Ectodermal cell (in vitro differentiated cells): ENCODE measurements around the gene EGR2.
"Not testable (repeated sequence)": the region's sequence is repeated elsewhere in the genome, so short reads cannot be mapped to it uniquely, and the experiment has no call there.

Experiments used
- H3K27ac ChIP-seq: 2 replicates; pipeline ENCODE4 v1.7.0; 2013; ENCODE audit warnings: mild to moderate bottlenecking, low read depth, low read length; ENCODE audit not compliant: insufficient read depth, poor library complexity, severe bottlenecking
- H3K27me3 ChIP-seq: 2 replicates; pipeline ENCODE4 v1.7.0; 2013; ENCODE audit warnings: mild to moderate bottlenecking, low read length; ENCODE audit not compliant: insufficient read depth, control insufficient read depth, poor library complexity, severe bottlenecking
- H3K36me3 ChIP-seq: one replicate; pipeline ENCODE4 v1.7.0; 2013; ENCODE audit warnings: low read length; ENCODE audit not compliant: control insufficient read depth, insufficient read depth
- H3K4me1 ChIP-seq: one replicate; pipeline ENCODE4 v1.7.0; 2013; ENCODE audit warnings: low read length; ENCODE audit not compliant: control insufficient read depth, insufficient read depth
- H3K4me3 ChIP-seq: 2 replicates; pipeline ENCODE4 v1.7.0; 2013; ENCODE audit warnings: low read depth, low read length, control low read depth; ENCODE audit not compliant: insufficient read depth
- H3K9me3 ChIP-seq: 2 replicates; pipeline ENCODE4 v1.7.0; 2013; ENCODE audit warnings: mild to moderate bottlenecking, low read length, moderate library complexity; ENCODE audit not compliant: control insufficient read depth
- WGBS, 2 experiments: methylation state at CpG; one replicate each; pipeline ENCODE4 v1.1.7; 2013; ENCODE audit warnings: missing lambda C conversion rate in 2 of 2; 5-methylcytosine and 5-hydroxymethylcytosine counted together

Gene EGR2

DNA sequence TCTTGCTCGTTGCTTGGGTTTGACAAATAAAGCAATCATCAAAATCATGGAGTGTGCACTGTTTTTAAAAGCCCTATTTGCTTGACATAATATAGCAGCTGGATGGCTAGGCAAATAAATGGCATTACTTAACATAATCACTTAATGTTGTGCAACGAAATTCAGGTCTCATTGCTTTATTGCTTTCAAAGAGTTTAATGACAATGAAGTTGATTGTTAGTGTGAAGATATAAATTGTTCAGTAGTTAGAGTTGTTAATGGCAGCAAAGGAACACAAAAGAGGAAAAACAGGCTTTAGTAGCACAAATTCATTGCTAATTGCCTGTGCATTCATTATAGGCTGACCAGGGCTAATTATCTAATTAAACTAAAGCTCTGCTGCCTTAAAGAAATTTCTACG, 19.3 kb downstream of the EGR2 start:
- Histone ChIP-seq H3K4me3 (no peak overlapping the region), H3K9me3 (no peaks in the 10 kb centered on the region), H3K27me3 (no peaks in the 10 kb centered on the region), H3K4me1 (no peaks in the 10 kb centered on the region), H3K27ac (no peak overlapping the region), H3K36me3 (no peaks in the 10 kb centered on the region)
- 87 to 89% methylated on average over 3 of the region's 3 CpGs for WGBS, 2 experiments

DNA sequence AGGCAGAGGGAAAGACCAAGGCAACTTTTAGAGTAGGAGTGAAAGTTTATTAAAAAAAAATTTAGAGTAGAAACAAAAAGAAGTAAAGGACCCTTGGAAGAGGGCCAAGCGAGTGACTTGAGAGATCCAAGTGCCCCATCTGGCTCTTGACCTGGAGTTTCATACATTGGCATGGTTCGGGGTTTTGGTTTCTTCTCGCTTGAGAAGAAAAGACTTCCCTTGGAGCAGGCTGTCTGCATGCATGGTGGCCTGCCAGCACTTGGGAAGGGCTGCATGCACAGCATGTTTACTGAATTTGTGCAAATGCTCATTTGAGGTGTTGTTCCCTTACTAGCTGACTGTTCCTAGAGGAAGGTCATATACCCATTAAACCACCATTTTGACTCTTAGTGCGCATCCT, 20.4 kb downstream of the EGR2 start:
- Histone ChIP-seq H3K4me3 (no peak overlapping the region), H3K27ac (no peak overlapping the region), H3K4me1 (no peaks in the 10 kb centered on the region), H3K27me3 (no peaks in the 10 kb centered on the region), H3K36me3 (no peaks in the 10 kb centered on the region), H3K9me3 (no peaks in the 10 kb centered on the region)
- 95 to 98% methylated on average over 4 of the region's 4 CpGs for WGBS, 2 experiments

DNA sequence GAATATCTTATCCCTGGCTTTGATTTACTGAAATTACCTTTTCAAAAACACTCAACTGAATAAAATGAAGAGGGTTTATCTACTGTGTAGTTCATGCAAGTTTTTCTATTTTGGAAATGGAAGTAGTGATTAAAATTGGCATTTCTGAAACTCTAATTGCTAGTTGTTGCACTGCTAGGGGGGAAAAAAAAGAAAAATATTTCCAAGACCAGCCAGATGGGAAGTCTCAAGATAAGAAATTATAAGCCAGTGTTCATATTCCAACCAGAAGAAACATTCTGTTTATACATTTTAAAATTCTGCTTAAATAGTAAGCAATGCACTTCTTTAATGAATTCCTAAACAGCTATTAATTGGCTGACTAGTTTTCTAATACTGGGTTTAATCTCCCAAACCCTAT, 21.1 kb downstream of the EGR2 start:
- H3K27me3 ChIP-seq = no peaks in the 10 kb centered on the region
- no peak overlapping the region for H3K27ac ChIP-seq
- no peak overlapping the region for H3K4me3 ChIP-seq
- no peaks in the 10 kb centered on the region for H3K4me1 ChIP-seq
- H3K36me3 ChIP-seq = no peaks in the 10 kb centered on the region
- no peaks in the 10 kb centered on the region for H3K9me3 ChIP-seq

DNA sequence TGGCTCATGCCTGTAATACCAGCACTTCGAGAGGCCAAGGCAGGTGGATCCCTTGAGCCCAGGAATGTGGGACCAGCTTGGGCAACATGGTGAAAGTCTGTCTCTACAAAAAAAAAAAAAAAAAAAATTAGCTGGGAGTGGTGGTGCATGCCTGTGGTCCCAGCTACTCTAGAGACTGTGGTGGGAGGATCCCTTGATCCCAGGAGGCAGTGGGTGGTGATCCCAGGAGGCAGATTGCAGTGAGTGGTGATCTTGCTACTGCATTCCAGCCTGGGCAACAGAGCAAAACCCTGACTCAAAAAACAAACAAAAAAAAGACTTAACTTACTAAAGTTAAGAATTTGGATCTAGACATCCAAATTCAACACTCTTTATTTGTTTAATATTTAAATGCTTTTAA, 21.9 kb downstream of the EGR2 start:
- no peaks in the 10 kb centered on the region for H3K36me3 ChIP-seq
- peaks cover 4% of the 10 kb centered on the region for H3K4me1 ChIP-seq
- WGBS, 2 experiments = 84 to 93% methylated on average over 1 of the region's 1 CpG
- no peaks in the 10 kb centered on the region for H3K9me3 ChIP-seq
- H3K27me3 ChIP-seq = no peaks in the 10 kb centered on the region
- no peak overlapping the region for H3K27ac ChIP-seq
- no peak overlapping the region for H3K4me3 ChIP-seq

DNA sequence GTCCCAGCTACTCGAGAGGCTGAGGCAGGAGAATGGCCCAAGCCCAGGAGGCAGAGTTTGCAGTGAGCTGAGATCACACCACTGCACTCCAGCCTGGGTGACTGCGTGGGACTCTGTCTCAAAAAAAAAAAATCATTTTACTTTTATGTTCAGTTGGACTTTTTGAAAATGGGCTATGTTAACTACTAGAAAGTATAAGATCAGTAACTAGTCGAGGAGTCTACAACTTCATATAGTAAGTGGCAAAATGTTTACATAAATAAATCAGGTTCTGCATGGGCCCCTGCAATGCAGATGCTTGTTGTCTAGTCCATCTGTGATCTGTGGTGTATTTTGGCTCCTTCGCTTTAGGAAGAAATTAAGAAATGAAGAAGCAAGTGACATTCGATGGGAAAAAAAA, 23.9 kb downstream of the EGR2 start:
- Histone ChIP-seq H3K9me3 (no peaks in the 10 kb centered on the region), H3K27ac (no peak overlapping the region), H3K36me3 (no peaks in the 10 kb centered on the region), H3K4me3 (no peak overlapping the region), H3K27me3 (no peaks in the 10 kb centered on the region), H3K4me1 (peaks cover 4% of the 10 kb centered on the region)
- WGBS, 2 experiments = 90% methylated on average over 3 to 5 of the region's 5 CpGs

DNA sequence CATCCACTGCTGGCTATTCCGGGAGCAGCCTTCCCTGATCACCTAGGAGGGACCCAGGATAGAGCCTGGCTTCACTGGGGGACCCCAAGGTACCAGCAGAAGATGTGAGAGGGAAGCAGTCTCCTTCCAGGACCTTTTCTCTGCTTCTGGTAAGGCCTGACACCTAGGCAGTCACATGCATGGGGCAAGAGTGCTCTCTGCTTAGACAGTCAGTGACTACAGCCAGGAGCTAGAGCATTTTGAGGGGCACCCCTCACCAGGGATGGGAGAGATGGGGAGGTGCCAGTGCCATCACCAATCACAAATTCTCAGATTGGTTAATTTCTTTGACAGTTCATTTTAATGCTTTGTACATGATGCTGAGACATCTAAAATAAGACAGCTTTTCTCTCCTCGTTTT, 25.6 kb downstream of the EGR2 start:
- Histone ChIP-seq H3K9me3 (no peaks in the 10 kb centered on the region), H3K27me3 (no peaks in the 10 kb centered on the region), H3K4me1 (peaks cover 4% of the 10 kb centered on the region), H3K4me3 (no peak overlapping the region), H3K27ac (no peak overlapping the region), H3K36me3 (no peaks in the 10 kb centered on the region)
- WGBS, 2 experiments = 86 to 87% methylated on average over 2 of the region's 2 CpGs

DNA sequence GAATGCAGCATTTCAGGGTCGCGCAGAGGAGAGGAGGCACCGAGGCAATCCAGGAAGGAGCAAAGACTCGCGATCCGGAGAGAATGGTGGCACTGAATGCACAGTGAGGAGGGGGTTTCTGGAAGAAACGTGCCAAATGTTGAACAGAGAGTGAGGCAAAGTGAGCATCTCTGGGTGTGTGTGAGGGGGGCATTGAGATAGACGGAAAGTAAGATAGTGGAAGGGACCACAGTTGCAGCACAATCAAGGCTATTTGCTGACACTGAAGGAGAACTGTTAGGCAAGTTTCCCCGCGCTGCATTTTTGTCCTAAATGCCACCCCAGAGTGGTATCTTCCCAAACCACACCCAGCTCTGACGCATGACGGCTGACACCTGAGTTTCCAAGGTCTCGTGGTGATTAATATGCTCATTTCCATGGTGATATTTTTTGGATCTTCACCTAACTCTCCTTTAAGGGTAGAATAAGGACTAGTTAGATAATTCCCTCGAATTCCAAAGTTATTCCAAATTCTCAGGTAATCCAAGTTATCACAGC, 26.1 kb downstream of the EGR2 start:
- Histone ChIP-seq H3K27me3 (no peaks in the 10 kb centered on the region), H3K36me3 (no peaks in the 10 kb centered on the region), H3K4me3 (no peak overlapping the region), H3K9me3 (no peaks in the 10 kb centered on the region), H3K4me1 (peaks cover 4% of the 10 kb centered on the region), H3K27ac (no peak overlapping the region)
- WGBS, 2 experiments = 86 to 88% methylated on average over 14 of the region's 14 CpGs

DNA sequence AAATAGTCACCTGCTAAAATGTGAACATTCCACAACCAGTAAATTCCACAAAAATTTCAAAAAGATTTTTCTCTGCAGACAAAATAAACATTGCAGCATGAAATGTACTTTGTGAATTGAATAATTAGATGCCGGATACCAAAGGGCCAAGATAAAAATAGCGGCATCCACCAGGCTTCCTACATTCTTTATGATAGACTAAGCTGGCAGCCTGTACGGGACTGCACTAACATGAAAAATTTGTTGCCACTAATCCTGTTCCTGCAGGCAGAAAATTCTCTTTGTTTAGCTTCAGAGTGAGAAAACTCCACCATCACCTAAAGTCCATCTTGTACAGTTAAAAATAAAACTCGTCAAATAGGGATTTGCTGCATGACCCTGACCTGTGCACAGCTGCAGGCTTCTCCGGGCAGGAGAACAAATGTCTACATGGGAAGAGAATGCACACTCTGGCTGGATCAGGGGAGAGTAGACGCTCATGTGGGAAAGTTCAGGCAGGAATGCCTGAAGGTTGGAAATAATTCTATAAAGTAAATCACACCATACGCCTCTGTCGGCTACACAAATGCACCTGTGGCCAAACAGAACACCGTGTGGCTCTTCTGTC, 27.2 kb downstream of the EGR2 start:
- peaks cover 4% of the 10 kb centered on the region for H3K4me1 ChIP-seq
- no peaks in the 10 kb centered on the region for H3K27me3 ChIP-seq
- no peak overlapping the region for H3K4me3 ChIP-seq
- H3K27ac ChIP-seq = no peak overlapping the region
- no peaks in the 10 kb centered on the region for H3K36me3 ChIP-seq
- 93 to 94% methylated on average over 9 of the region's 9 CpGs for WGBS, 2 experiments
- H3K9me3 ChIP-seq = no peaks in the 10 kb centered on the region

DNA sequence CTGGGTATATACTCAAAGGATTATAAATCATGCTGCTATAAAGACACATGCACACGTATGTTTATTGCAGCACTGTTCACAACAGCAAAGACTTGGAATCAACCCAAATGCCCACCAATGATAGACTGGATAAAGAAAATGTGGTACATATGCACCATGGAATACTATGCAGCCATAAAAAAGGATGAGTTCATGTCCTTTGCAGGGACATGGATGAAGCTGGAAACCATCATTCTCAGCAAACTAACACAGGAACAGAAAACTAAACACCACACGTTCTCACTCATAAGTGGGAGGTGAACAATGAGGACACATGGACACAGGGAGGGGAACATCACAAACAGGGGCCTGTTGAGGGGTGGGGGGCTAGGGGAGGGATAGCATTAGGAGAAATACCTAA, 27.9 kb downstream of the EGR2 start:
- H3K27ac ChIP-seq, H3K27me3 ChIP-seq, H3K36me3 ChIP-seq, H3K9me3 ChIP-seq, H3K4me3 ChIP-seq, H3K4me1 ChIP-seq: not testable (repeated sequence)
- WGBS, 2 experiments = 87 to 100% methylated on average over 1 to 2 of the region's 2 CpGs

DNA sequence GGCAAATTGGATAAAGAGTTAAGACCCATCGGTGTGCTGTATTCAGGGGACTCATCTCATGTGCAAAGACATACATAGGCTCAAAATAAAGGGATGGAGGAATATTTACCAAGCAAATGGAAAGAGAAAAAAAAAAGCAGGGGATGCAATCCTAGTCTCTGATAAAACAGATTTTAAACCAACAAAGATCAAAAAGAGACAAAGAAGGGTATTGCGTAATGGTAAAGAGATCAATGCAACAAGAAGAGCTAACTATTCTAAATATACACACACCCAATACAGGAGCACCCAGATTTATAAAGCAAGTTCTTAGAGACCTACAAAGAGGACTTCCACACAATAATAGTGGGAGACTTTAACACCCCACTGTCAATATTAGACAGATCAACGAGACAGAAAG, 31.6 kb downstream of the EGR2 start:
- WGBS, 2 experiments = 91 to 96% methylated on average over 3 of the region's 3 CpGs
- H3K27me3 ChIP-seq, H3K4me3 ChIP-seq, H3K36me3 ChIP-seq, H3K9me3 ChIP-seq, H3K27ac ChIP-seq, H3K4me1 ChIP-seq: not testable (repeated sequence)
